GM21619 (cell line): Measurements from ENCODE around the gene MAPT.
"Not testable (repeated sequence)": the region's sequence is repeated elsewhere in the genome, so short reads cannot be mapped to it uniquely, and the experiment has no call there.

Source experiments
- ATAC-seq: cut with Tn5 transposase; IDR thresholded peaks from one replicate; pipeline ENCODE4 v1.9.1; 2021; ENCODE audit not compliant: unreplicated experiment

MAPT gene

GRCh38 chr17:46003907-46004748 is 109.8 kb downstream of the MAPT start:
- no peak for ATAC-seq

- not testable (repeated sequence) for ATAC-seq
These were observed 111.7 kb downstream of the MAPT start for GRCh38 chr17:46006082-46006481.

- ATAC-seq = no peak
These were observed 113.2 kb downstream of the MAPT start for GRCh38 chr17:46007461-46007965.

GRCh38 chr17:46008591-46008990 is 114.2 kb downstream of the MAPT start:
- no peak for ATAC-seq

GRCh38 chr17:46009681-46010596 is 115.6 kb downstream of the MAPT start:
- ATAC-seq = no peak

- no peak for ATAC-seq
These were observed 116.3 kb downstream of the MAPT start for GRCh38 chr17:46010597-46011186.

GRCh38 chr17:46011711-46012505 is 117.6 kb downstream of the MAPT start:
- no peak for ATAC-seq

GRCh38 chr17:46012506-46013079 is 118.2 kb downstream of the MAPT start:
- ATAC-seq = no peak

- ATAC-seq = no peak
These were observed 118.8 kb downstream of the MAPT start for GRCh38 chr17:46013127-46013501.

- no peak for ATAC-seq
These were observed 119.3 kb downstream of the MAPT start for GRCh38 chr17:46013502-46014165.

- not testable (repeated sequence) for ATAC-seq
These were observed 125.1 kb downstream of the MAPT start for GRCh38 chr17:46019408-46019925.

GRCh38 chr17:46020023-46020761 is 125.8 kb downstream of the MAPT start:
- ATAC-seq = no peak

- no peak for ATAC-seq
These were observed 126.6 kb downstream of the MAPT start for GRCh38 chr17:46020998-46021397.

- ATAC-seq = not testable (repeated sequence)
These were observed 129.0 kb downstream of the MAPT start for GRCh38 chr17:46023366-46023765.

GRCh38 chr17:46023783-46024388 is 129.5 kb downstream of the MAPT start:
- no peak for ATAC-seq

GRCh38 chr17:46024590-46024989 is 130.2 kb downstream of the MAPT start:
- ATAC-seq = no peak

- no peak for ATAC-seq
These were observed 130.7 kb downstream of the MAPT start for GRCh38 chr17:46025060-46025459.

- ATAC-seq = no peak
These were observed 131.3 kb downstream of the MAPT start for GRCh38 chr17:46025510-46026165.
